Muscle of arm (tissue), 14 donors: ENCODE results near the gene FOXE3. TPM values are rescaled to one million over a fixed set of nuclear protein-coding genes. Genes with fewer than 3 reads are reported as not detected.

Source experiments
- DNase-seq: peaks from one replicate; pipeline ENCODE4 v3.0.0-alpha.2; 2013
- long read RNA-seq, 11 donors: transcript quantifications; one replicate each; lab custom pipeline, GENCODE V29; 2026
- polyA plus RNA-seq, 12 donors: library from polyadenylated mRNA; unstranded; fragments of 120-200 nt; gene quantifications; one replicate each; pipeline ENCODE4 v1.2.1, GENCODE V29; 2013; ENCODE audit not compliant: insufficient read length in 12 of 12

Gene FOXE3
- polyA plus RNA-seq: under 1 TPM in 3 of 12 donors, not detected in 9; 0.08 to 0.26 (median 0.20) TPM
- long read RNA-seq, donor 1, partial matches to known transcripts: 0 of 2 reads
- long read RNA-seq, donor 1, other reads (novel, unspliced or antisense): 0 of 2 reads
- long read RNA-seq, donor 2: 0 reads
- long read RNA-seq, donor 3: 0 reads
- long read RNA-seq, donor 4: 0 reads
- long read RNA-seq, donor 5: 0 reads
- long read RNA-seq, donor 6: 0 reads
- long read RNA-seq, donor 7: 0 reads
- long read RNA-seq, donor 8: 0 reads
- long read RNA-seq, donor 9: 0 reads
- long read RNA-seq, donor 10: 0 reads
- long read RNA-seq, donor 11: 0 reads

- no peak for DNase-seq
Measured at GRCh38 chr1:47415728-47416318, at the start of gene FOXE3. Gene FOXE3 (plus strand): TSS chr1:47416285. CDS start chr1:47416316, 31 bp downstream.

- DNase-seq: no peak
Measured at GRCh38 chr1:47367651-47368050, 48.4 kb upstream of the FOXE3 start.

GRCh38 chr1:47371016-47371517 lies 45.0 kb upstream of the FOXE3 start:
- no peak for DNase-seq

- no peak for DNase-seq
Measured at GRCh38 chr1:47374501-47374900, 41.6 kb upstream of the FOXE3 start.

GRCh38 chr1:47378147-47378546 lies 37.9 kb upstream of the FOXE3 start:
- DNase-seq: no peak

- no peak for DNase-seq
Measured at GRCh38 chr1:47380699-47381098, 35.4 kb upstream of the FOXE3 start.

- DNase-seq: no peak
Measured at GRCh38 chr1:47382399-47382983, 33.6 kb upstream of the FOXE3 start.

- no peak for DNase-seq
Measured at GRCh38 chr1:47384083-47384482, 32.0 kb upstream of the FOXE3 start.

- DNase-seq: no peak
Measured at GRCh38 chr1:47385020-47385419, 31.1 kb upstream of the FOXE3 start.

- DNase-seq: no peak
Measured at GRCh38 chr1:47386268-47386667, 29.8 kb upstream of the FOXE3 start.

GRCh38 chr1:47388030-47388890 lies 27.8 kb upstream of the FOXE3 start:
- DNase-seq: peak; percentile 50

GRCh38 chr1:47388891-47389238 lies 27.2 kb upstream of the FOXE3 start:
- peak; percentile 58 for DNase-seq

GRCh38 chr1:47389731-47390130 lies 26.4 kb upstream of the FOXE3 start:
- no peak for DNase-seq

GRCh38 chr1:47390843-47391242 lies 25.2 kb upstream of the FOXE3 start:
- DNase-seq: no peak

- DNase-seq: no peak
Measured at GRCh38 chr1:47393141-47393540, 22.9 kb upstream of the FOXE3 start.

- DNase-seq: no peak
Measured at GRCh38 chr1:47395433-47395832, 20.7 kb upstream of the FOXE3 start.

- DNase-seq: no peak
Measured at GRCh38 chr1:47396671-47397196, 19.4 kb upstream of the FOXE3 start.

- no peak for DNase-seq
Measured at GRCh38 chr1:47399138-47399845, 16.8 kb upstream of the FOXE3 start.

GRCh38 chr1:47399846-47400155 lies 16.3 kb upstream of the FOXE3 start:
- DNase-seq: no peak

- no peak for DNase-seq
Measured at GRCh38 chr1:47401761-47402160, 14.3 kb upstream of the FOXE3 start.

- no peak for DNase-seq
Measured at GRCh38 chr1:47402591-47402990, 13.5 kb upstream of the FOXE3 start.
